WI38 (cell line): Measurements from ENCODE around the gene DOP1B.
"Not testable (repeated sequence)": the region's sequence is repeated elsewhere in the genome, so short reads cannot be mapped to it uniquely, and the experiment has no call there.

ENCODE experiments used
- H3K4me3 ChIP-seq: 2 replicates; pipeline ENCODE4 v1.5.1; 2011; ENCODE audit warnings: low read depth, mild to moderate bottlenecking, control low read depth, low read length
- CTCF ChIP-seq: IDR thresholded peaks from 2 replicates; pipeline ENCODE4 v1.5.1; 2012; ENCODE audit warnings: low read depth, mild to moderate bottlenecking, control low read depth, low read length

The DOP1B gene

GRCh38 chr21:36199021-36199420, 42.4 kb downstream of the DOP1B start:
- no peak overlapping the region for H3K4me3 ChIP-seq
- TF ChIP-seq CTCF: no peak

- H3K4me3 ChIP-seq: not testable (repeated sequence)
Observed at GRCh38 chr21:36199575-36199974, 43.0 kb downstream of the DOP1B start.

- no peak for TF ChIP-seq CTCF
Observed at GRCh38 chr21:36200081-36200561, 43.5 kb downstream of the DOP1B start.

DNA sequence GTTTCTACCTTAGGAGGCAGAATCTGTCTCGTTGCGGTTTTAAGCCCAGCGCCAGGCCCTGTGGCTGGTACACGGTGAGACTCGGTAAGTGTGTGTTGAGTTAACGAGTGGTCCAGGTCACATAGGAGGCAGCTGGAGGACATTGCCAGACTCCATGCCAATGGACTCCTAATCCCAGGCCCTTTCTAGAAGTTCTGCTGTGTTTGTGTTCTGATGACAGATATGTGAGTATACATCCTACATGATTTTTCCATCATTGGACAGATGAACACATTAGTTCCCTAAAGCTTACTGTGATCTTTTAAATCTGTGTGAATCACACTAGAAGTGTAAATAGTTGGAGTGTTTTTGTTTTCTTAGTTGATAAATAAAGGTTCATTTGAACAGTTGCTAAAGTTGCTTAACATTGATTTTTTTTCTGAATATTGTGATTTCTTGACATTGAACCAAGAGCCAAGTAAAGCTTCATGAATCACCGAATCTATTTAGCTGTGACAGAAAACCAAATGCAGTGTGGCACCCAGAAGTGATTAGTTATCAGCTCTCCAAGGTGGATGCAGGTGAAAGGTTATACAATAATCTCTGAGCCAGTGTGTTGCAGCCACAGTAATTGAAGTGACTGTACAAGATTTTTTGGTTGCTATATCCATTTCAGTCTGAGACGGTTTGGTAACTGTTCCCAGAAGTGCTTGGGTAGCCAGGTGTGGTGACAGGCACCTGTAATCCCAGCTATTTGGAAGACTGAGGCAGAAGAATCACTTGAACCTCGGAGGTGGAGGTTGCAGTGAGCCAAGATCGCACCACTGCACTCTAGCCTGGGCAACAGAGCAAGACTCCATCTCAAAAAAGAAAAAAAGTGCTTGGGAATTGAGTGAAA, 46.3 kb downstream of the DOP1B start:
- TF ChIP-seq CTCF: no peak
- H3K4me3 ChIP-seq: no peak overlapping the region

More at GRCh38 chr21:36200081-36200561, 43.5 kb downstream of the DOP1B start:
- no peak overlapping the region for H3K4me3 ChIP-seq

- H3K4me3 ChIP-seq: no peak overlapping the region
- TF ChIP-seq CTCF: no peak
Observed at GRCh38 chr21:36203603-36203889, 46.9 kb downstream of the DOP1B start.

GRCh38 chr21:36204980-36205379, 48.4 kb downstream of the DOP1B start:
- no peak for TF ChIP-seq CTCF

GRCh38 chr21:36205962-36206361, 49.3 kb downstream of the DOP1B start:
- no peak overlapping the region for H3K4me3 ChIP-seq
- no peak for TF ChIP-seq CTCF

More at GRCh38 chr21:36204980-36205379, 48.4 kb downstream of the DOP1B start:
- no peak overlapping the region for H3K4me3 ChIP-seq
